Kidney (tissue), 14 donors: ENCODE data around the gene NT5DC1. TPM values are rescaled to one million over a fixed set of nuclear protein-coding genes. Genes with fewer than 3 reads are reported as not detected.

Experiments
- DNase-seq, 5 donors: peaks; one replicate each; pipeline ENCODE4 v3.0.0-alpha.2; 2013 to 2020
- FAIRE-seq: peaks from 2 replicates; lab custom pipeline; 2012; peaks lifted over from hg19 to GRCh38; lab: Jason Lieb, UNC
- H3K27ac ChIP-seq, 2 donors: one replicate each; pipeline ENCODE4 v1.7.0; 2013; ENCODE audit warnings: low read depth in 2 of 2, low read length in 2 of 2, inconsistent platforms in 1 of 2
- H3K27me3 ChIP-seq: one replicate; pipeline ENCODE4 v1.7.1; 2013; ENCODE audit warnings: low read length, inconsistent platforms; ENCODE audit not compliant: control insufficient read depth, insufficient read depth
- H3K36me3 ChIP-seq, 3 donors: one replicate each; pipeline versions ENCODE4 v1.7.0 to v1.7.1; 2013; ENCODE audit warnings: low read length in 3 of 3, control low read depth in 1 of 3, inconsistent platforms in 1 of 3; ENCODE audit not compliant: insufficient read depth in 3 of 3, control insufficient read depth in 2 of 3
- H3K4me1 ChIP-seq, 3 donors: one replicate each; pipeline versions ENCODE4 v1.7.0 to v1.7.1; 2013; ENCODE audit warnings: low read length in 3 of 3, inconsistent platforms in 1 of 3, low read depth in 1 of 3; ENCODE audit not compliant: control insufficient read depth in 2 of 3, insufficient read depth in 2 of 3
- H3K4me3 ChIP-seq, 3 donors: one replicate each; pipeline versions ENCODE4 v1.7.0 to v1.8.1; 2013; ENCODE audit warnings: low read length in 3 of 3, control low read depth in 1 of 3, inconsistent platforms in 1 of 3
- H3K9ac ChIP-seq, 3 donors: one replicate each; pipeline versions ENCODE4 v1.7.0 to v1.7.1; 2013; ENCODE audit warnings: low read length in 3 of 3, control low read depth in 1 of 3, inconsistent platforms in 1 of 3
- H3K9me3 ChIP-seq, 3 donors: one replicate each; pipeline versions ENCODE4 v1.7.0 to v1.7.1; 2013; ENCODE audit warnings: low read length in 3 of 3, control low read depth in 1 of 3, inconsistent platforms in 1 of 3; ENCODE audit not compliant: control insufficient read depth in 2 of 3, insufficient read depth in 1 of 3
- intact Hi-C: fragments of 100-400 bp; cut with DNase I; formaldehyde crosslinking; loops from one replicate; pipeline ENCODE4 v1.11.1; 2022
- polyA plus RNA-seq: library from polyadenylated mRNA; stranded (reverse); fragments of 350-450 nt; fragmentation: Illumina TruSeq; extraction: RNeasy Lipid Tissue Mini Kit (QIAGEN cat#74804); gene quantifications from one replicate; pipeline ENCODE4 v1.2.3, GENCODE V29; 2014; ENCODE audit warnings: low read depth, low replicate concordance; ENCODE audit not compliant: insufficient read depth
- total RNA-seq: library from RNA; stranded (reverse); fragmentation: NEBNext Ultra II Directional; extraction: Animal tissue kit (Norgen Biotek cat#: 25700); gene quantifications from one replicate; pipeline ENCODE4 v1.2.1, GENCODE V29; 2021
- TF ChIP-seq, protein P1 (sequence below): IDR thresholded peaks from 3 replicates; pipeline ENCODE4 v1.5.1; 2012; ENCODE audit warnings: mild to moderate bottlenecking, moderate library complexity, borderline replicate concordance; ENCODE audit not compliant: insufficient read depth; ENCODE audit errors: extremely low read depth
- donor health status: control.
- donor health status: control.
- donor health status: control.
- donor health status: control.
- donor health status: control.
- donor health status: DM: yes; HTN: yes; CAD: no.
- donor health status: Normal renal cell carcinoma (clear cell type).

The NT5DC1 gene
- total and polyA plus RNA-seq, 2 donors from 2014 or later = 34.8 to 41.7 TPM

DNA sequence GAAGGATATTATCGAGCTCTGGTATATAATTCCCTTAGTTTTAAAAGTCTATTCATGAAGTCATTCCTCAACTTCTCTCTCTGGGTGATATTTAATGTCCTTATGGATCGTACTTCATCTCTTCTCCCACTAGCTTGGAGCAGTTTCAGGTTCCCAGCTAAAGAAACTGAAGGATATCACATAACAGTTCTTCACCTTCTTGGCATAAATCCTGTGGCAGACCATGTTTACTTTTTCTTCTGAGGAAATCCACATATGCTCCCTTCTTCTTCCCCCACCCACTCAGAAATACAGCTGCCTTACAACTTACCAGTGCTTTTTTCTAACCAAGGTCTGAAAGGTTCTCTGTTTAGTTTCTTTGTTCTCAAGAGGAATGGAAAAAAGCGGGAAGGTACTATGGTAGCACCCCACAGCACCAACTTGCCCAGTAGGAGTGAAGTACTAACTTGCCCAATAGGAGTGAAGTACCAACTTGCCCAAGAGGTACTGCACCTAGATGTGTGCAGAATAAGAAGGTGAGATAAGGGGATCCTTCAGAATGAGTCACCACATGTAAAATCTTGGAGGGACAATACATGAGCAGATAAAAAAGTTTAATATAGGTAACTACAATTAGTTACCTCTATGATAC is 100.1 kb downstream of the NT5DC1 start:
- DNase-seq = peak in 2 of 5 donors; percentile 59 to 72
- H3K36me3 ChIP-seq = no peaks in the 10 kb centered on the region
- no peak overlapping the region for H3K9ac ChIP-seq
- H3K27me3 ChIP-seq = no peaks in the 10 kb centered on the region
- H3K9me3 ChIP-seq = no peaks in the 10 kb centered on the region
- no peak for FAIRE-seq
- H3K4me3 ChIP-seq = no peak overlapping the region
- TF ChIP-seq, protein P1, sequence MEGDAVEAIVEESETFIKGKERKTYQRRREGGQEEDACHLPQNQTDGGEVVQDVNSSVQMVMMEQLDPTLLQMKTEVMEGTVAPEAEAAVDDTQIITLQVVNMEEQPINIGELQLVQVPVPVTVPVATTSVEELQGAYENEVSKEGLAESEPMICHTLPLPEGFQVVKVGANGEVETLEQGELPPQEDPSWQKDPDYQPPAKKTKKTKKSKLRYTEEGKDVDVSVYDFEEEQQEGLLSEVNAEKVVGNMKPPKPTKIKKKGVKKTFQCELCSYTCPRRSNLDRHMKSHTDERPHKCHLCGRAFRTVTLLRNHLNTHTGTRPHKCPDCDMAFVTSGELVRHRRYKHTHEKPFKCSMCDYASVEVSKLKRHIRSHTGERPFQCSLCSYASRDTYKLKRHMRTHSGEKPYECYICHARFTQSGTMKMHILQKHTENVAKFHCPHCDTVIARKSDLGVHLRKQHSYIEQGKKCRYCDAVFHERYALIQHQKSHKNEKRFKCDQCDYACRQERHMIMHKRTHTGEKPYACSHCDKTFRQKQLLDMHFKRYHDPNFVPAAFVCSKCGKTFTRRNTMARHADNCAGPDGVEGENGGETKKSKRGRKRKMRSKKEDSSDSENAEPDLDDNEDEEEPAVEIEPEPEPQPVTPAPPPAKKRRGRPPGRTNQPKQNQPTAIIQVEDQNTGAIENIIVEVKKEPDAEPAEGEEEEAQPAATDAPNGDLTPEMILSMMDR = no peak
- no peaks in the 10 kb centered on the region for H3K4me1 ChIP-seq
- intact Hi-C loops = no loop called here
- no peak overlapping the region for H3K27ac ChIP-seq

DNA sequence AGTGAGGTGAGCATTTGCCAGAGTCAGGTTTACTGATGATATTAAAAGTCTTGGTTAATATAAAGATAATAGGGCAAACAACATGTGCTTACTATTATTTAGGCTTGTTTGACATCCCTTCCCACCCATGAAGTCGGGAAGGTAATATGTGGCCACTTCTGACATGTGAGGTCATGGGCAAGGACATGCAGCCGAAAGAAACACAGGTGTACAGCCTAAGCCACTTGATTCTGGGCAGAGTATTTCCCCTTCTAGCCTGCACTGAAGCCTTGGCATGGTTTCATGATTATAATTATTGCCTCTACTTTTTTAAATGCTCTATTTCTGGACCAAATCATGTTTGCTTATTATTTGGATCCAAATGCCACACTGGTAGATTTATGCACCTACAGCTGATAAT is 100.9 kb downstream of the NT5DC1 start:
- no peak overlapping the region for H3K4me3 ChIP-seq

GRCh38 chr6:116205281-116205680 is 104.6 kb downstream of the NT5DC1 start:
- Histone ChIP-seq H3K9ac (no peak overlapping the region), H3K9me3 (no peaks in the 10 kb centered on the region), H3K36me3 (no peaks in the 10 kb centered on the region), H3K4me3 (no peak overlapping the region), H3K27ac (no peak overlapping the region), H3K27me3 (no peaks in the 10 kb centered on the region), H3K4me1 (no peaks in the 10 kb centered on the region)
- TF ChIP-seq, protein P1 = no peak
- intact Hi-C loops = no loop called here
- DNase-seq = peak in 1 of 5 donors; percentile 18
- FAIRE-seq = no peak

More for the DNA sequence above, 100.9 kb downstream of the NT5DC1 start:
- H3K9me3 ChIP-seq = no peaks in the 10 kb centered on the region
- no peak overlapping the region for H3K9ac ChIP-seq
- H3K36me3 ChIP-seq = no peaks in the 10 kb centered on the region
- H3K27ac ChIP-seq = no peak overlapping the region
- no peak for DNase-seq
- no peak for FAIRE-seq
- H3K4me1 ChIP-seq = no peaks in the 10 kb centered on the region
- intact Hi-C loops = no loop called here
- no peaks in the 10 kb centered on the region for H3K27me3 ChIP-seq
- TF ChIP-seq, protein P1 = no peak
